Fibroblast of lung (primary cell): ENCODE measurements around the gene NMT1. TPM values are rescaled to one million over a fixed set of nuclear protein-coding genes. Genes with fewer than 3 reads are reported as not detected.

Experiments used
- DNase-seq, 2 donors: peaks; one replicate each; pipeline versions ENCODE4 v3.0.0 to v3.0.0-alpha.2; 2010; ENCODE audit warnings: low read depth in 2 of 2
- H2AFZ ChIP-seq: 2 replicates; pipeline ENCODE4 v1.5.1; 2012; ENCODE audit warnings: low read length, control low read depth, inconsistent platforms
- H3K27ac ChIP-seq: 2 replicates; pipeline ENCODE4 v1.5.1; 2011; ENCODE audit warnings: low read length, control low read depth; ENCODE audit not compliant: insufficient read depth
- H3K27me3 ChIP-seq: 2 replicates; pipeline ENCODE4 v1.5.1; 2011; ENCODE audit warnings: mild to moderate bottlenecking, low read length; ENCODE audit not compliant: control insufficient read depth, insufficient read depth
- H3K36me3 ChIP-seq: 2 replicates; pipeline ENCODE4 v1.5.1; 2011; ENCODE audit warnings: low read length; ENCODE audit not compliant: control insufficient read depth, insufficient read depth
- H3K4me1 ChIP-seq: 2 replicates; pipeline ENCODE4 v1.5.1; 2011; ENCODE audit warnings: low read length; ENCODE audit not compliant: control insufficient read depth, insufficient read depth; ENCODE audit errors: extremely low read depth
- H3K4me2 ChIP-seq: 2 replicates; pipeline ENCODE4 v1.5.1; 2011; ENCODE audit warnings: low read length, control low read depth; ENCODE audit not compliant: insufficient read depth; ENCODE audit errors: extremely low read depth
- H3K4me3 ChIP-seq, 4 experiments: fragments of 200-600 bp in 1 of 4; sonication (generic) in 1 of 4; replicated peaks in 1 of 4; 2 replicates each; pipeline ENCODE4 v1.5.1; 2011 to 2016; ENCODE audit warnings: low read length in 4 of 4, low read depth in 3 of 4, mild to moderate bottlenecking in 3 of 4, control low read depth in 2 of 4, inconsistent platforms in 1 of 4, mixed read lengths in 1 of 4; ENCODE audit not compliant: insufficient read depth in 1 of 4; ENCODE audit errors: control extremely low read depth in 1 of 4
- H3K79me2 ChIP-seq: 2 replicates; pipeline ENCODE4 v1.5.1; 2012; ENCODE audit warnings: mild to moderate bottlenecking, low read length, inconsistent platforms; ENCODE audit not compliant: control insufficient read depth, insufficient read depth
- H3K9ac ChIP-seq: 2 replicates; pipeline ENCODE4 v1.5.1; 2011; ENCODE audit warnings: mild to moderate bottlenecking, low read length, control low read depth; ENCODE audit not compliant: insufficient read depth
- H3K9me3 ChIP-seq: 2 replicates; pipeline ENCODE4 v1.5.1; 2012; ENCODE audit warnings: low read depth, low read length; ENCODE audit not compliant: control insufficient read depth, insufficient read depth
- H4K20me1 ChIP-seq: 2 replicates; pipeline ENCODE4 v1.5.1; 2011; ENCODE audit warnings: low read length; ENCODE audit not compliant: control insufficient read depth, insufficient read depth; ENCODE audit errors: extremely low read depth
- CTCF ChIP-seq, 2 donors: IDR thresholded peaks in 1 of 2; conservative IDR thresholded peaks in 1 of 2; 1 replicate in 1 of 2; 2 replicates in 1 of 2; pipeline ENCODE4 v1.5.1; 2011 to 2012; ENCODE audit warnings: low read length in 2 of 2, control low read depth in 1 of 2, inconsistent platforms in 1 of 2, low read depth in 1 of 2, mild to moderate bottlenecking in 1 of 2
- EZH2 ChIP-seq: IDR thresholded peaks from 2 replicates; pipeline ENCODE4 v1.5.1; 2012; ENCODE audit warnings: low read length, control low read depth, mild to moderate bottlenecking; ENCODE audit errors: missing control alignments
- polyA plus RNA-seq, 2 donors: library from polyadenylated mRNA; depleted of rRNA in 1 of 2; stranded (reverse) in 1 of 2; unstranded in 1 of 2; fragments of >200 nt; gene quantifications; 2 replicates each; pipeline ENCODE4 v1.2.1, GENCODE V29; 2011 to 2012; ENCODE audit warnings: missing spikeins in 1 of 2
- total RNA-seq: library from RNA; depleted of rRNA; stranded (reverse); fragments of >200 nt; gene quantifications from 2 replicates; pipeline ENCODE4 v1.2.1, GENCODE V29; 2014

Gene NMT1
- total and polyA plus RNA-seq, 2 donors (not counting 1 experiment from before 2014, with no cell fraction given): 46.2 to 124 TPM

GRCh38 chr17:45146592-45146889, 85.4 kb downstream of the NMT1 start:
- Histone ChIP-seq H4K20me1 (no peaks in the 10 kb centered on the region), H2AFZ (no peak overlapping the region), H3K4me1 (peaks cover 11% of the 10 kb centered on the region), H3K36me3 (no peaks in the 10 kb centered on the region), H3K27me3 (no peaks in the 10 kb centered on the region), H3K27ac (no peak overlapping the region), H3K9me3 (no peaks in the 10 kb centered on the region), H3K4me3 (peak overlapping the region in 2 of 4 experiments; percentile 68 to 77), H3K4me2 (peak overlapping the region; percentile 79), H3K9ac (no peak overlapping the region), H3K79me2 (peaks cover 30% of the 10 kb centered on the region)
- no peak for DNase-seq
- TF ChIP-seq EZH2 (no peak), CTCF (conservative IDR thresholded peaks at IDR 0.05 in 1 of 2, IDR thresholded peaks at IDR 0.05 in 1 of 2; ENCODE audit: low read depth in 1 of 2, low read length in 2 of 2) (no peak)

DNA sequence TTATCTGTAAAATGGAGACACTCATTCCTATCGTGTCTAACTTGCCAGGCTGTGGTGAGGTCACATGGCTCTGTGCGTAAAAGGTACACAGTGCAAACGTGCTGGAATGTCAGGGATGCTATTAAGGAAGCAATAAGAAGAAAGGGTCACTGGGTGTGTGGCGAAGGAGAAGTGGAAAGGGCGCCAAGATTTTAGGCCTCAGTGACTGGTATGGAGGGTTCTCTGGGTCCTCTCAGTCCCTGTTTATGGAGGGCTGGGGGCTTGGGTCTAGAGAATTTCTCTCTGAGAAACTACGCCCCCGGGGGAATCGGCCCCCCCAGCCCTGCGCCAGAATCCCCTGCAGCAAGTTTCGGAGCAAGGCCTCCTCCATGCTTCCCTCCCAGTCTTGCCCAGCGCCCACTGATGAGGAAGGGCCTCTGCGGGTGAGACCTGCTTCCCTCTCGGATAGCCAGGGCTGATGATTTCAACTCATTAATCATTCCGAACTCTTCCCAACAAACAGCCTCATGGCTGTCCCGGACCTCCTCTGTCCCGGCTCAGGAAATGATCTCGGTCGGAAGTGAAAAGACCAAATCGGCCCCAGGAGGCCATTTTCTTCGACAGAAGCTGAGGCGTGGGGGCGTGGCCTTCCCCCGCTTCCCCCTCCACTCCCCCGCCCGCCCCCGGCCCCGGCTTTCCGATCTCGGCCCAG, 85.9 kb downstream of the NMT1 start:
- peak overlapping the region; percentile 24 for H2AFZ ChIP-seq
- H3K4me3 ChIP-seq: peak overlapping the region; percentile 53 to 77 (median 68)
- peaks cover 34% of the 10 kb centered on the region for H3K79me2 ChIP-seq
- peak overlapping the region; percentile 99 for H3K27ac ChIP-seq
- no peaks in the 10 kb centered on the region for H3K36me3 ChIP-seq
- H3K9me3 ChIP-seq: no peaks in the 10 kb centered on the region
- H3K27me3 ChIP-seq: no peaks in the 10 kb centered on the region
- peak overlapping the region; percentile 79 for H3K4me2 ChIP-seq
- H3K4me1 ChIP-seq: peaks cover 11% of the 10 kb centered on the region
- H4K20me1 ChIP-seq: no peaks in the 10 kb centered on the region
- DNase-seq: peak; percentile 65 to 95
- TF ChIP-seq CTCF (conservative IDR thresholded peaks at IDR 0.05 in 1 of 2, IDR thresholded peaks at IDR 0.05 in 1 of 2; ENCODE audit: low read depth in 1 of 2, low read length in 2 of 2) (no peak), EZH2 (no peak)
- peak overlapping the region; percentile 89 for H3K9ac ChIP-seq

DNA sequence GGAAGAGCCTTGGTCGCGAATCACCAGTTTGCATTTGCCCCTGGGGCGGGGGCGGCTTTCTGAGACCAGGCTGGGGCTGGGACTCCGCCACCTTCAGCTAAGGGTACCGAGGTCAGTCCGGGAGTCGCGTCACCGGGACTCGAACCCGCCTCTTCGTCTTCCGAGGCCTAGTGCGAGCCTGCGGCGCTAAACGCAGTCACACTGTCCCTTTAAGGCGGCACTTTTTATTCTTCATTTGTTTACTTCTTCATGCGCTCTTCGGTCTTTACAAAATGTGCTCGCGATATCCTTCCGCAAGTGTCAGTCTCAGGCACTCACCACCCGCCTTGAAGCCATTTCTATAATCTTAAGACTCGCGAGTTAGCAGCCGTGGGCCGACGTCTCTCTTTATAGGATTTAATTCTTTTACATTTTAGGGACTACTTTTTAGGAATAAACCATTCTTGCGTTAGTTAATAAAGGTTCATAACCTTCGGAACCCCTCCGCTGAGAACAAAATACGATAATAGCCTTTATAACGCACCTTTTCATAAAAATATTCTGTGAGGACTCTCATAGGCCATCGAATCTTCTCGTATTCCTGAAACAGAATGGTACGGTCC, 86.6 kb downstream of the NMT1 start:
- Histone ChIP-seq H3K36me3 (no peaks in the 10 kb centered on the region), H3K9ac (peak overlapping the region; percentile 89), H3K27me3 (no peaks in the 10 kb centered on the region), H3K4me3 (peak overlapping the region; percentile 53 to 77 (median 68)), H3K9me3 (no peaks in the 10 kb centered on the region), H3K27ac (peak overlapping the region; percentile 99), H3K79me2 (peaks cover 34% of the 10 kb centered on the region), H3K4me2 (peak overlapping the region; percentile 77), H2AFZ (no peak overlapping the region), H4K20me1 (no peaks in the 10 kb centered on the region), H3K4me1 (peaks cover 11% of the 10 kb centered on the region)
- DNase-seq: peak; percentile 96 to 98
- TF ChIP-seq EZH2 (no peak), CTCF (conservative IDR thresholded peaks at IDR 0.05 in 1 of 2, IDR thresholded peaks at IDR 0.05 in 1 of 2; ENCODE audit: low read depth in 1 of 2, low read length in 2 of 2) (no peak)
